K562 treated with DMSO at 1 percent for 4 hours (cell line): Measurements from ENCODE around the gene NR1H3. TPM values are rescaled to one million over a fixed set of nuclear protein-coding genes. Genes with fewer than 3 reads are reported as not detected.

Experiments
- total RNA-seq: library from RNA; unstranded; fragments of 300-600 nt; gene quantifications from 2 replicates; pipeline ENCODE4 v1.2.3, GENCODE V29; 2022; ENCODE audit not compliant: insufficient read depth

The NR1H3 gene
- 16.8 and 20.0 TPM in 2 replicates for total RNA-seq

GRCh38 chr11:47257517-47258316 is at the start of gene NR1H3:
Gene NR1H3 (plus strand): TSS chr11:47257996. CDS start chr11:47259217, 1,221 bp downstream.

GRCh38 chr11:47248664-47249377 is 9.0 kb upstream of the NR1H3 start, which contains the start of gene ACP2:
Gene ACP2 (minus strand): TSS chr11:47248814. CDS start chr11:47248789, 25 bp downstream.

GRCh38 chr11:47269829-47270305 is 12.1 kb downstream of the NR1H3 start, which contains the start of gene MADD:
Gene MADD (plus strand): TSS chr11:47270133.

Other genes starting within 250 kb of the NR1H3 start
- gene ARFGAP2, start 81.1 kb upstream of the NR1H3 start, total RNA-seq = 65.4 and 97.1 TPM in 2 replicates
- gene PACSIN3, start 71.6 kb upstream of the NR1H3 start, total RNA-seq = 5.1 and 7.0 TPM in 2 replicates
- 12.1 and 15.4 TPM in 2 replicates for gene DDB2, start 43.0 kb upstream of the NR1H3 start, total RNA-seq
- gene ACP2, start 9.2 kb upstream of the NR1H3 start, total RNA-seq = 20.0 and 26.4 TPM in 2 replicates
- 43.1 and 57.8 TPM in 2 replicates for gene MADD, start 12.1 kb downstream of the NR1H3 start, total RNA-seq
- gene MYBPC3, start 94.7 kb downstream of the NR1H3 start, total RNA-seq = not detected in 2 replicates
- gene SPI1, start 120.6 kb downstream of the NR1H3 start, total RNA-seq = 88.6 and 115 TPM in 2 replicates
- 19.1 and 32.3 TPM in 2 replicates for gene SLC39A13, start 150.6 kb downstream of the NR1H3 start, total RNA-seq
- 226 and 257 TPM in 2 replicates for gene PSMC3, start 168.4 kb downstream of the NR1H3 start, total RNA-seq
- gene RAPSN, start 191.1 kb downstream of the NR1H3 start, total RNA-seq = 0.86 TPM in 1 of 2 replicates, not detected in the other